Activated gamma-delta T cell treated with anti-CD3 and anti-CD28 coated beads, Interleukin-2, amount 50 U/mL, for 16 hours (primary cell): Measurements from ENCODE around the gene CPHXL2.

Experiments
- DNase-seq: peaks from one replicate; pipeline ENCODE4 v3.0.0-alpha.2; 2020; ENCODE audit warnings: low read depth

CPHXL2 gene

GRCh38 chr16:75676909-75677308 is at the start of gene CPHXL2:
Gene CPHXL2, minus strand, starts transcription at chr16:75677009. Its CDS starts 10 bp downstream, at chr16:75676999.
- no peak for DNase-seq

- DNase-seq: no peak
These were observed 49.6 kb upstream of the CPHXL2 start, which contains the start of gene CPHXL for GRCh38 chr16:75726390-75726789. Gene CPHXL, minus strand, starts transcription at chr16:75726490. Its CDS starts 48 bp downstream, at chr16:75726442.

GRCh38 chr16:75718452-75718851 is 41.6 kb upstream of the CPHXL2 start:
- no peak for DNase-seq

GRCh38 chr16:75714661-75715060 is 37.9 kb upstream of the CPHXL2 start:
- DNase-seq: no peak

- no peak for DNase-seq
These were observed 33.5 kb upstream of the CPHXL2 start for GRCh38 chr16:75710344-75710743.

GRCh38 chr16:75703306-75703705 is 26.5 kb upstream of the CPHXL2 start:
- no peak for DNase-seq

- DNase-seq: no peak
These were observed 25.4 kb upstream of the CPHXL2 start for GRCh38 chr16:75702242-75702641.

GRCh38 chr16:75701361-75701760 is 24.6 kb upstream of the CPHXL2 start, which contains the start of gene DUXB:
Gene DUXB, minus strand, starts transcription at chr16:75701461. Its CDS starts 43 bp downstream, at chr16:75701418.
- no peak for DNase-seq

GRCh38 chr16:75697571-75697970 is 20.8 kb upstream of the CPHXL2 start:
- DNase-seq: no peak

- no peak for DNase-seq
These were observed 18.9 kb upstream of the CPHXL2 start for GRCh38 chr16:75695708-75696107.

- no peak for DNase-seq
These were observed 10.6 kb upstream of the CPHXL2 start for GRCh38 chr16:75687361-75687760.

GRCh38 chr16:75682308-75682707 is 5.5 kb upstream of the CPHXL2 start:
- DNase-seq: no peak

- DNase-seq: no peak
These were observed 2.6 kb upstream of the CPHXL2 start for GRCh38 chr16:75679366-75679765.

- DNase-seq: no peak
These were observed 9.3 kb downstream of the CPHXL2 start for GRCh38 chr16:75667503-75667902.

GRCh38 chr16:75660726-75661302 is 16.0 kb downstream of the CPHXL2 start:
- no peak for DNase-seq

GRCh38 chr16:75660321-75660720 is 16.5 kb downstream of the CPHXL2 start:
- DNase-seq: no peak

GRCh38 chr16:75658175-75658574 is 18.6 kb downstream of the CPHXL2 start:
- DNase-seq: no peak

GRCh38 chr16:75653922-75654321 is 22.9 kb downstream of the CPHXL2 start:
- no peak for DNase-seq

- DNase-seq: peak; percentile 79
These were observed 28.3 kb downstream of the CPHXL2 start for GRCh38 chr16:75648265-75649076.

GRCh38 chr16:75647492-75648264 is 29.1 kb downstream of the CPHXL2 start, which contains the start of the genes KARS1 and TERF2IP:
Gene KARS1, minus strand, starts transcription at chr16:75647665. Its CDS starts 26 bp downstream, at chr16:75647639.
Gene TERF2IP, plus strand, starts transcription at chr16:75647773. Its CDS starts 110 bp downstream, at chr16:75647883.
- peak; percentile 92 for DNase-seq

- DNase-seq: no peak
These were observed 29.7 kb downstream of the CPHXL2 start for GRCh38 chr16:75647112-75647491.

GRCh38 chr16:75644240-75645012 is 32.4 kb downstream of the CPHXL2 start:
- DNase-seq: no peak
